Large intestine (tissue), 12 donors: ENCODE measurements around the gene MUL1. TPM values are rescaled to one million over a fixed set of nuclear protein-coding genes. Genes with fewer than 3 reads are reported as not detected.

Experiments used
- DNase-seq, 2 donors: peaks; one replicate each; pipeline versions ENCODE4 v3.0.0 to v3.0.0-alpha.2; 2013
- H3K27ac ChIP-seq: one replicate; pipeline ENCODE4 v1.5.1; 2013; ENCODE audit warnings: low read length
- H3K27me3 ChIP-seq: 2 replicates; pipeline ENCODE4 v1.6.1; 2013; ENCODE audit warnings: low read length; ENCODE audit not compliant: control insufficient read depth, insufficient read depth
- H3K36me3 ChIP-seq: 2 replicates; pipeline ENCODE4 v1.6.1; 2013; ENCODE audit warnings: low read length; ENCODE audit not compliant: control insufficient read depth, insufficient read depth
- H3K4me1 ChIP-seq: one replicate; pipeline ENCODE4 v1.6.1; 2013; ENCODE audit warnings: low read length; ENCODE audit not compliant: control insufficient read depth, insufficient read depth
- H3K4me3 ChIP-seq: one replicate; pipeline ENCODE4 v1.5.1; 2013; ENCODE audit warnings: low read length
- H3K9me3 ChIP-seq: one replicate; pipeline ENCODE4 v1.6.1; 2013; ENCODE audit warnings: mild to moderate bottlenecking, low read depth, low read length, moderate library complexity; ENCODE audit not compliant: control insufficient read depth
- WGBS: methylation state at CpG from one replicate; pipeline ENCODE4 v1.1.5; 2013; ENCODE audit warnings: low lambda C conversion rate; ENCODE audit not compliant: insufficient coverage; 5-methylcytosine and 5-hydroxymethylcytosine counted together
- long read RNA-seq, 11 donors: transcript quantifications; one replicate each; lab custom pipeline, GENCODE V29; 2026
- polyA plus RNA-seq: library from polyadenylated mRNA; unstranded; fragments of 120-200 nt; gene quantifications from one replicate; pipeline ENCODE4 v1.2.1, GENCODE V29; 2013

MUL1 gene
- 22.9 TPM for polyA plus RNA-seq
- long read RNA-seq, donor 1, transcript MUL1-201 (4 exons, 2,438 nt) = major isoform, 5 of 5 reads
- long read RNA-seq, donor 1, partial matches to known transcripts = 0 of 5 reads
- long read RNA-seq, donor 1, other reads (novel, unspliced or antisense) = 0 of 5 reads
- long read RNA-seq, donor 2, transcript MUL1-201 (4 exons, 2,438 nt) = major isoform, 9 of 9 reads
- long read RNA-seq, donor 2, partial matches to known transcripts = 0 of 9 reads
- long read RNA-seq, donor 2, other reads (novel, unspliced or antisense) = 0 of 9 reads
- long read RNA-seq, donor 3 = 0 reads
- long read RNA-seq, donor 4, partial matches to known transcripts = 0 of 1 reads
- long read RNA-seq, donor 4, other reads (novel, unspliced or antisense) = 0 of 1 reads
- long read RNA-seq, donor 5, transcript MUL1-201 (4 exons, 2,438 nt) = major isoform, 11 of 11 reads
- long read RNA-seq, donor 5, partial matches to known transcripts = 0 of 11 reads
- long read RNA-seq, donor 5, other reads (novel, unspliced or antisense) = 0 of 11 reads
- long read RNA-seq, donor 6, transcript MUL1-201 (4 exons, 2,438 nt) = major isoform, 8 of 14 reads
- long read RNA-seq, donor 6, partial matches to known transcripts = 6 of 14 reads
- long read RNA-seq, donor 6, other reads (novel, unspliced or antisense) = 0 of 14 reads
- long read RNA-seq, donor 7, transcript MUL1-201 (4 exons, 2,438 nt) = major isoform, 6 of 6 reads
- long read RNA-seq, donor 7, partial matches to known transcripts = 0 of 6 reads
- long read RNA-seq, donor 7, other reads (novel, unspliced or antisense) = 0 of 6 reads
- long read RNA-seq, donor 8, transcript MUL1-201 (4 exons, 2,438 nt) = major isoform, 9 of 9 reads
- long read RNA-seq, donor 8, partial matches to known transcripts = 0 of 9 reads
- long read RNA-seq, donor 8, other reads (novel, unspliced or antisense) = 0 of 9 reads
- long read RNA-seq, donor 9, transcript MUL1-201 (4 exons, 2,438 nt) = major isoform, 7 of 7 reads
- long read RNA-seq, donor 9, partial matches to known transcripts = 0 of 7 reads
- long read RNA-seq, donor 9, other reads (novel, unspliced or antisense) = 0 of 7 reads
- long read RNA-seq, donor 10, transcript MUL1-201 (4 exons, 2,438 nt) = major isoform, 8 of 8 reads
- long read RNA-seq, donor 10, partial matches to known transcripts = 0 of 8 reads
- long read RNA-seq, donor 10, other reads (novel, unspliced or antisense) = 0 of 8 reads
- long read RNA-seq, donor 11, transcript MUL1-201 (4 exons, 2,438 nt) = major isoform, 11 of 11 reads
- long read RNA-seq, donor 11, partial matches to known transcripts = 0 of 11 reads
- long read RNA-seq, donor 11, other reads (novel, unspliced or antisense) = 0 of 11 reads

GRCh38 chr1:20507564-20508410 is at the start of gene MUL1:
MUL1 (minus strand) TSS chr1:20508151; CDS start chr1:20508024, 127 bp downstream.
- Histone ChIP-seq H3K4me3 (peak within 1 kb of the TSS; percentile 84), H3K27ac (peak within 1 kb of the TSS; percentile 26), H3K36me3 (peaks cover 10% of the 10 kb centered on the region), H3K27me3 (peaks cover 5% of the 10 kb centered on the region), H3K9me3 (no peaks in the 10 kb centered on the region), H3K4me1 (peaks cover 9% of the 10 kb centered on the region)
- no CpG with 5 or more reads among the region's 58 CpGs for WGBS
- DNase-seq = peak; percentile 92 to 94

GRCh38 chr1:20555758-20556120 is 47.8 kb upstream of the MUL1 start:
- H3K36me3 ChIP-seq = no peaks in the 10 kb centered on the region
- H3K4me3 ChIP-seq = no peak overlapping the region
- no peak for DNase-seq
- H3K4me1 ChIP-seq = peaks cover 8% of the 10 kb centered on the region
- H3K27ac ChIP-seq = no peak overlapping the region
- H3K9me3 ChIP-seq = peaks cover 8% of the 10 kb centered on the region
- peaks cover 64% of the 10 kb centered on the region for H3K27me3 ChIP-seq
- no CpG with 5 or more reads among the region's 4 CpGs for WGBS

- H3K36me3 ChIP-seq = no peaks in the 10 kb centered on the region
- no peak overlapping the region for H3K27ac ChIP-seq
- H3K4me3 ChIP-seq = no peak overlapping the region
- peaks cover 8% of the 10 kb centered on the region for H3K4me1 ChIP-seq
- peaks cover 8% of the 10 kb centered on the region for H3K9me3 ChIP-seq
- H3K27me3 ChIP-seq = peaks cover 66% of the 10 kb centered on the region
- no CpG with 5 or more reads among the region's 7 CpGs for WGBS
- DNase-seq = no peak
These were observed 47.2 kb upstream of the MUL1 start for GRCh38 chr1:20555025-20555757.

GRCh38 chr1:20552728-20553445 is 44.9 kb upstream of the MUL1 start:
- DNase-seq = peak in 1 of 2 donors; percentile 40
- Histone ChIP-seq H3K27me3 (peaks cover 72% of the 10 kb centered on the region), H3K9me3 (peaks cover 8% of the 10 kb centered on the region), H3K4me3 (peak overlapping the region; percentile 18), H3K4me1 (peaks cover 8% of the 10 kb centered on the region), H3K36me3 (no peaks in the 10 kb centered on the region), H3K27ac (no peak overlapping the region)
- whole genome bisulfite sequencing = no CpG with 5 or more reads among the region's 82 CpGs

- Histone ChIP-seq H3K27me3 (peaks cover 68% of the 10 kb centered on the region), H3K36me3 (no peaks in the 10 kb centered on the region), H3K4me3 (peak within 1 kb of the TSS; percentile 18), H3K9me3 (peaks cover 8% of the 10 kb centered on the region), H3K27ac (no peak within 1 kb of the TSS), H3K4me1 (peaks cover 8% of the 10 kb centered on the region)
- no CpG with 5 or more reads among the region's 47 CpGs for WGBS
- DNase-seq = peak in 1 of 2 donors; percentile 22
These were observed 44.2 kb upstream of the MUL1 start, which contains the start of gene FAM43B for GRCh38 chr1:20551945-20552727. FAM43B (plus strand) TSS chr1:20552573; CDS start chr1:20552974, 401 bp downstream.

GRCh38 chr1:20551161-20551560 is 43.2 kb upstream of the MUL1 start:
- no peak for DNase-seq
- Histone ChIP-seq H3K36me3 (no peaks in the 10 kb centered on the region), H3K27ac (no peak overlapping the region), H3K4me1 (peaks cover 8% of the 10 kb centered on the region), H3K27me3 (peaks cover 62% of the 10 kb centered on the region), H3K9me3 (peaks cover 8% of the 10 kb centered on the region), H3K4me3 (no peak overlapping the region)
- no CpG with 5 or more reads among the region's 3 CpGs for WGBS

- no peak overlapping the region for H3K4me3 ChIP-seq
- H3K9me3 ChIP-seq = no peaks in the 10 kb centered on the region
- no peaks in the 10 kb centered on the region for H3K4me1 ChIP-seq
- DNase-seq = no peak
- WGBS = no CpG with 5 or more reads among the region's 3 CpGs
- H3K27ac ChIP-seq = no peak overlapping the region
- no peaks in the 10 kb centered on the region for H3K36me3 ChIP-seq
- peaks cover 32% of the 10 kb centered on the region for H3K27me3 ChIP-seq
These were observed 38.7 kb upstream of the MUL1 start for GRCh38 chr1:20546637-20547036.

- no peak for DNase-seq
- peaks cover 26% of the 10 kb centered on the region for H3K27me3 ChIP-seq
- no peak overlapping the region for H3K4me3 ChIP-seq
- no peaks in the 10 kb centered on the region for H3K4me1 ChIP-seq
- no peaks in the 10 kb centered on the region for H3K36me3 ChIP-seq
- H3K9me3 ChIP-seq = no peaks in the 10 kb centered on the region
- WGBS = no CpG with 5 or more reads among the region's 1 CpG
- H3K27ac ChIP-seq = no peak overlapping the region
These were observed 32.3 kb upstream of the MUL1 start for GRCh38 chr1:20540281-20540680.
